Measurements from ENCODE around the gene CCDC82. TPM values are rescaled to one million over a fixed set of nuclear protein-coding genes. Genes with fewer than 3 reads are reported as not detected.
"Not testable (repeated sequence)": the region's sequence is repeated elsewhere in the genome, so short reads cannot be mapped to it uniquely, and the experiment has no call there.

The CCDC82 gene
- total RNA-seq, result 10 to 100 TPM; 28.5 to 41.1 TPM
- long read RNA-seq, donor 1, full-length matches to known transcripts, result 9 of 14 reads
- long read RNA-seq, donor 1, partial matches to known transcripts, result 1 of 14 reads
- long read RNA-seq, donor 1, other reads (novel, unspliced or antisense), result 4 of 14 reads
- long read RNA-seq, donor 2, partial matches to known transcripts, result 11 of 21 reads
- long read RNA-seq, donor 2, other reads (novel, unspliced or antisense), result 3 of 21 reads

DNA sequence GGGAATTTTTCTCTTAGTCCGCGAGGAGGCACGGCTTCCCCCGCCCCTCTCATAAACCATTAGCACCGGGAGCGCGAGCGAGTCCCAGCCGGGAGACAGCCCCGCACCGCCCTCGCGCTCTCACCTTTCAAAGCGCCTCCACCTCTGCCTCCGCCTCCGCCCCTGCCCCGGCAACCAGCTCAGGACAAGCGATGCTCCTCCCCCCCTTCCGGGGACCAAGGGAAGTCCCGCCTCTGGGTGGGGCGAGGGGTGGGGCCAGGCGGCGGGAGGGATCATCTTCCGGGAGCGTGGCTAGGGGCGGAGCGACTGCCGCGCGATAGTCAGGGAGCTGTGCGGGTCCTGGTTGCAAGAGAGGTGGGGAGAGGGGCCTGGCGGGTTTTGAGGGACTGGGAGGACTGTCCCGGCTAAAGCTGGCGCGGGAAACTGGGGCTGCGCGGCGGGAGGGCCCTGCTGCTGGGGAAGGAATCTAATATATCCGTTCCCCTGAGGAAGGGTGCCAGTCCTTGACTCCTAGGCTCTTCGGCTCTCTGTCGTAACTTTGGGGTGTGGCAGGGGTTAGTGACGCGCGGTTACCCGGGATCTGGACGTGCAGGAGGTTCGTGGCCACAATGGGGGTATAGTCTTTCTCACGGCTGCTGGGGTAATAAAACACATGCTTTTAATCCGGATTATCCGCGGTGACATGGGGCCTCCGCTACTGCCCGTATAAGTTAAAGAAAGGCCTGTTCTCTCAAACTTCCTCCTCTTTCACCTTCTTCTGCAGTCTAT, at the start of gene CCDC82, which contains the start of gene JRKL:
TSS of gene CCDC82 (minus strand) at position 193 of the 768 bp plus-strand sequence. CDS start 5,165 bp downstream, outside the sequence.
TSS of gene JRKL (plus strand) at position 294 of the 768 bp plus-strand sequence. CDS start 637 bp downstream, outside the sequence.
- DNase-seq (ENCODE audit: low spot score), result peak; percentile 98
- intact Hi-C loops (cut with DNase I), result loop anchor here in 1 of 2 donors (10.0 kb wide), 1 partner anchor 555 kb away; no protein-coding TSS in a partner anchor

DNA sequence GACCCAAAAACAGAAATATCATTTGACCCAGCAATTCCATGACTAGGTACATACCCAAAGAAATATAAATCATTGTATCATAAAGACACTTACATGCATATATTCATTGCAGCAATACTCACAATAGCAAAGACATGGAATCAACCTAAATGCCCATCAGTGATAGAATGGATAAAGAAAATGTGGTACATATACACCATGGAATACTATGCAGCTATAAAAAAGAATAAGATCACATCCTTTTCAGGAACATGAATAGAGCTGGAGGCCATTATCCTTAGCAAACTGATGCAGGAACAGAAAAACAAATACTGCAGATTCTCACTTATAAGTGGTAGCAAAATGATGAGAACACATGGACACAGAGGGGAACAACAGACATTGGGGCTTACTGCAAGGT, 42.9 kb upstream of the CCDC82 start:
- DNase-seq (ENCODE audit: low spot score); intact Hi-C loops (cut with DNase I): not testable (repeated sequence)

DNA sequence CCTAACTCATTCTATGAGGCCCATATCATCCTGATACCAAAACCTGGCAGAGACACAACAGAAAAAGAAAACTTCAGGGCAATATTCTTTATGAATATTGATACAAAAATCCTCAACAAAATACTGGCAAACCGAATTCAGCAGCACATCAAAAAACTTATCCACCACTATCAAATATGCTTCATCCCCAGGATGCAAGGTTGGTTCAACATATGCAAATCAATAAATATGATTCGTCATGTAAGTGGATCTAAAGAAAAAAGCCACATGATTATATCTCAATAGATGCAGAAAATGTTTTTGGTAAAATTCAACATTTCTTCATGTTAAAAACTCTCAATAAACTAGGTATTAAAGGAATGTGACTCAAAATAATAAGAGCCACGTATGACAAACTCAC, 41.0 kb upstream of the CCDC82 start:
- no peak for DNase-seq (ENCODE audit: low spot score)
- intact Hi-C loops (cut with DNase I), result no loop called here

DNA sequence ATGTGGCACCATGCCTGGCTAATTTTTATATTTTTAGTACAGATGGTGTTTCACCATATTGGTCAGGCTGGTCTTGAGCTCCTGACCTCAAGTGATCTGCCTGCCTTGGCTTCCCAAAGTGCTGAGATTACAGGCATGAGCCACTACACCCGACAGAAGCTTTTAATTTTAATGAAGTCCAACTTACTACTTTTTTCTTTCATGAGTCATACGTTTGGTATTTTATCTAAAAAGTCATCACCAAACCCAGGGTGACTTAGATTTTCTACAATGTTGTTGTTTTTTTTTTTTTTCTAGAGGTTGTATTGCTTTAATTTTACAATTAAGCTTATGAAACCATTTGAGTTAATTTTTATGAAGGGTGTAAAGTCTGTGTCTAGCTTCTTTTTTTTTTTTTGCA, 35.0 kb upstream of the CCDC82 start:
- intact Hi-C loops (cut with DNase I), result loop anchor here in 1 of 2 donors (10.0 kb wide), 1 partner anchor 1270 kb away; no protein-coding TSS in a partner anchor
- no peak for DNase-seq (ENCODE audit: low spot score)

DNA sequence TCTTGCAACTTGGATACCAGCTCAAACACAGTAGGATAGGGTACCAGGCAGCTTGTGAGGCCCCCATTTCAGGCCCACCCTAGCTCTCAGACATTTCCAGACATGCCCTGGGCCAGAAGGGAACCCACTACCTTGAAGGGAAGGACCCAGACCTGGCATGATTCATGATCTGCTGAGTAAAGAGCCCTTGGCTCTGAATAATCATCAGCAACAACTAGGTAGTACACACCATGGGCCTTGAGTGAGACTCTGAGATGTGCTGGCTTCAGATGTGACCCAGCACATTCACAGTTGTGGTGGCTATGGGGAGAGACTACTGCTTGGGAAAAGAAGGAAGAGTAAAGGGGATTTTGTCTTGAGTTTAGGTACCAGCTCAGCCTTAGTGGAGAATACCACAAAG, 23.7 kb upstream of the CCDC82 start:
- intact Hi-C loops (cut with DNase I), result no loop called here
- DNase-seq (ENCODE audit: low spot score), result no peak

DNA sequence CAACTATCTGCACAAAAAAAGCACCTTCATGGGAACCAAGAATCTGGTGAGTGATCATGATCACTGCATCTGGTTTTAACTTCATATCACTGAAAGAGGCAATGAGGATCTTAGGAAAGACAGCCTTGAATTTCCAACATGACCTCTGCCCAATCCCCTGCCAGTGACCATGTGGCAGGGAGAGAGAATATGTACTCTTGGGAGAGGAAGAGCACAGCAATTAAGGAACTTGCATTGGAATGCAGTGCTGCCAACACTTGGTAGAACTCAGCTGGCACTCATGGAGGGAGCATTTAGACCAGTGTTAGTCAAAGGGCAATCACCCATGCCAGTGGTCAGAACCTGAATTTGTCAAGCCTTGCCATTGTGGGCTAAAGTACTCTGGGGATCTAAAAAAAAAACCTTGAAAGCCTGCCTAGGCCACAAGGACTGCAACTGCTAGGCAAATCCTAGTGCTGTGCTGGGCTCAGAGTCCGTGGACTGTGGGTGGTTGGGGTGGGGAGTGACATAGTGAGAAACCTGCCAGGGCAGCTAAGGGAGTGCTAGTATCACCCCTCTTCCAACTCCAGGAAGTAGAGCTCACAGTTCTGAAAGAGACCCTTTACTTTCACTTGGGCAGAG, 23.2 kb upstream of the CCDC82 start:
- no peak for DNase-seq (ENCODE audit: low spot score)
- intact Hi-C loops (cut with DNase I), result no loop called here

DNA sequence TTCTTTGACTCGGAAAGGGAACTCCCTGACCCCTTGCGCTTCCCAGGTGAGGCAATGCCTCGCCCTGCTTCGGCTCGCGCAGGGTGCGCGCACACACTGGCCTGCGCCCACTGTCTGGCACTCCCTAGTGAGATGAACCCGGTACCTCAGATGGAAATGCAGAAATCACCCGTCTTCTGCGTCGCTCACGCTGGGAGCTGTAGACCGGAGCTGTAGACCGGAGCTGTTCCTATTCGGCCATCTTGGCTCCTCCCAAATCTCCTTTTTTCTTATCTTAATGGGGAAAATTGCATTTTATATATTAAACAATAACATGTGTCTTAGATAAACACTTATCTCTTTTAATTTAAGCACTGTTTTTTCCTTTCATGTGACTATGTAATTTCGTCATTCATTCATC, 21.7 kb upstream of the CCDC82 start:
- intact Hi-C loops (cut with DNase I); DNase-seq (ENCODE audit: low spot score): not testable (repeated sequence)

DNA sequence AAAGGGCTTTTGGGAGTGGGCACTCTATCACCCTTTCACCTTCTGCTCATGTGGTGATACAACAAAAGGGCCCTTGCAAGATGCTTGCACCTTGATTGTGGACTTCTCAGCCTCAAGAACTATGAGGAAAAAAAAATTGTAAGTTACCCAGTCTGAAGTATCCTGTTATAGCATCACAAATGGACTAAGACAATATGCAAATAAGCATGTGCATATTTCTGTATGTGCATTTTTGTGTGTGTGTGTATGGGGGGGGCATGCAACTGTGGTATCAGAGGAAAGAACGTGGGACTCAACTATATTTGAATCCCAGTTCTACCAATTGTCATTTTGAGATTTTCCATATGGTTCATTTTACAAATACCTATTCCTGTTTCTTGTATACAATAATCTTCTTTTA, 11.0 kb upstream of the CCDC82 start:
- intact Hi-C loops (cut with DNase I), result no loop called here
- no peak for DNase-seq (ENCODE audit: low spot score)

DNA sequence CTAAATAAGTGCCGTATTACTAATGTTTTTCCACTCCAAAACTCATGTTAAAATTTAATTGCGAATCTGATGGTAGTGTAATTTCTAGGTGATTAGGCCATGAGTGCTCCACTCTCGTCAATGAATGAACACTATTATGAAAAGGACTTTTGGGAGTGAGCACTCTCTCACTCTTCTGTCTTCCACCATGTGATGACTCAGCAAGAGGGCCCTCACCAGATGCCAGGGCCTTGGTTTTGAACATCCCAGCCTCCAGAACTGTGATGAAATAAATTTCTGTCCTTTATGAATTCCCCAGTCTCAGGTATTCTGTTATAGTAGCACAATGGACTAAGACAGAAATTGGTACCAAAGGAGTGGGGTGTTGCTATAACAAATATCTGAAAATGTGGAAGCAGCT, 8.2 kb upstream of the CCDC82 start:
- intact Hi-C loops (cut with DNase I), result loop anchor here in 1 of 2 donors (10.0 kb wide), 1 partner anchor 563 kb away; no protein-coding TSS in a partner anchor
- no peak for DNase-seq (ENCODE audit: low spot score)

DNA sequence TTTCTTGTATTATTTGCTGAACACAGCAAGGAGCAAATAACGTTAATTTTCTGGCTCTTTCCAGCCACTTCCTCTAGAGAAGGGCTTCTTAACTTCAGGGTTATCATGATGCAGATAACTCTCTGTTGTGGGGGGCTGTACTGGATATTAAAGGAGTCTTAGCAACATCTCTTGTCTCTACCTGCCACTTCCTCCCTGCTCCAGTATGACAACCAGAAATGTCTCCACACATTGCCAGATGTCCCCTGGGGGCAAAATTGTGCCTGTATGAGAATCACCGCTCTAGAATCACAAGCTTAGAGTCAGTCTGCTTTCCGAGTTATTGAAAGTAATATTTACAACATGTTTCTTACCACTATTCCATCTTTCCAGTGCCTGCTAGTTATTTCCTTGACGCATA, 6.9 kb upstream of the CCDC82 start:
- DNase-seq (ENCODE audit: low spot score), result no peak
- intact Hi-C loops (cut with DNase I), result loop anchor here in 1 of 2 donors (10.0 kb wide), 1 partner anchor 562 kb away; no protein-coding TSS in a partner anchor

DNA sequence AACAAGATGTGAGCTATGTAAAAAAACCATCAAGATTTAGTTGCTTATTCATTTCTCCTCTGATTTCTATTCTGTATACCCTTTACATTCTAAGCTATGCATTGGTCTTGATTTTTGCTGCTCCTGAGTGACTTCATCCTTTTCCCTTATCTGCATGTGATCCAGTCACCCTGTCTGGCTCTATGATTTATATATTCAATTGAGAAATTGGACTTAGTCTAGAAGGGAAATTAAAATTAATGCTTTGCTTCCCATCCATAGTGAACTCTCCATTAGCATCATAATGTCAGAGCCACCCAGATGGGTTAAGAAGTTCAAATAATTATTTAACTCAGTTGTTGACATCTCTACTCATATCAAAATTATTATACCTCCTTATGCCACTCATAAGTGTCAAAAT, 5.1 kb upstream of the CCDC82 start:
- intact Hi-C loops (cut with DNase I), result loop anchor here in 1 of 2 donors (10.0 kb wide), 1 partner anchor 560 kb away; no protein-coding TSS in a partner anchor
- no peak for DNase-seq (ENCODE audit: low spot score)

DNA sequence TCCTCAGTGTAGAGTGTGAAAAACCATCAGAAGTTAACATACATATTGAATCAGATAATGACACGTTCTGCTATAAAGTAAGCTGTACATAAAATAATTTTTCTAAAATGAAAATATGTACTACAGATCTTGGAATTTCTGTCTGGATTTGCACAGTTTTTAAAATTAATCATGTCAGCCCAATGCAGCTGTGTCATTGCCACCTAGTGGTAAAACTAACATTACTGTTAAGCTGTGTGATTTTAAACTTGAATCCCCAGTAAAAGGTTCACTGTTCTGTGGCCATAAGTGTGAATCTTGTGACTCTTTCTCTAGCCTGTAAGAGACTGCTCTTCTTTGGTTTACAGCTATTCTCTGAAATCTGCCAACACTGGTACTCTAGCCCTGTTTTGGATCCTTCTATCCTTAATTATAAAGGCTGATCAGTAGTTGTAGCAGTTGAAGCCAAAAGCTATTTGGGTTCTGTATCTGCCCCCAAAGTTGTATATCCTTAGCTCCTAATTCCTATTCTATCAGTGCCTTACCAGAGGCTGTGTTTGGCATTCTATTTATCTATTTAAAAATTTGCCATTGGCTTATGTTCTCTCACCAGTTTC, 4.1 kb upstream of the CCDC82 start:
- intact Hi-C loops (cut with DNase I), result loop anchor here in 1 of 2 donors (10.0 kb wide), 1 partner anchor 559 kb away; no protein-coding TSS in a partner anchor
- no peak for DNase-seq (ENCODE audit: low spot score)

DNA sequence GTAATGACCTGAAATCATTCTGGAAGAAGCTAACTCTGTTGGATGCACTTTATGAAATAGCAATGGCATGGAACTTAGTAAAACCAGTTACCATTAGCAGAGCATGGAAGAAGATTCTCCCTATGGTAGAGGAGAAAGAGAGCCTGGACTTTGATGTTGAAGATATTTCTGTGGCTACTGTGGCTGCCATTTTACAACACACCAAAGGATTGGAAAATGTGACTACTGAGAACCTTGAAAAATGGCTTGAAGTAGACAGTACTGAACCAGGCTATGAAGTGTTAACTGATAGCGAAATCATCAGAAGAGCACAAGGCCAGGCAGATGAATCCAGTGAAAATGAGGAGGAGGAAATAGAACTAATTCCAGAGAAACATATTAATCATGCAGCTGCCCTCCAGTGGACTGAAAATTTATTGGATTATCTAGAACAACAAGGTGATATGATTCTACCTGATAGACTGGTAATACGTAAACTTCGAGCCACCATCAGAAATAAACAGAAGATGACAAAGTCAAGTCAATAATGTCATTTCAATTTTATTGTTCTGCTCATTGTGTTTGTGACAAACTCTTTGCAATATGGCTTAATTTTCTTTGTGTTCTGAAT, 2.1 kb upstream of the CCDC82 start:
- intact Hi-C loops (cut with DNase I), result loop anchor here in 1 of 2 donors (10.0 kb wide), 1 partner anchor 557 kb away; no protein-coding TSS in a partner anchor
- no peak for DNase-seq (ENCODE audit: low spot score)

DNA sequence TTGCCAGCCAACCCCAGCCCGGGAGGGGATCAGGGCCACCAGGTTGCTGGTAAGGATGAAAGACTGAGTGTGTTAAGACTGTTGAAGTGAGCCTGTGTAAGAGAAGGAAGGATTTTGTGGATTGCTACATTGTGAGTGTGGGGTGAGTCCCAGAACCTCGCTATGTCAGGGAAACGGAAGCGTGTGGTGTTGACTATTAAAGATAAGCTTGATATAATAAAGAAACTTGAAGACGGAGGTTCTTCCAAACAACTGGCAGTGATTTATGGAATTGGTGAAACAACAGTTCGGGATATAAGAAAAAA, 728 bp upstream of the CCDC82 start:
- no peak for DNase-seq (ENCODE audit: low spot score)
- intact Hi-C loops (cut with DNase I), result loop anchor here in 1 of 2 donors (10.0 kb wide), 1 partner anchor 556 kb away; no protein-coding TSS in a partner anchor

DNA sequence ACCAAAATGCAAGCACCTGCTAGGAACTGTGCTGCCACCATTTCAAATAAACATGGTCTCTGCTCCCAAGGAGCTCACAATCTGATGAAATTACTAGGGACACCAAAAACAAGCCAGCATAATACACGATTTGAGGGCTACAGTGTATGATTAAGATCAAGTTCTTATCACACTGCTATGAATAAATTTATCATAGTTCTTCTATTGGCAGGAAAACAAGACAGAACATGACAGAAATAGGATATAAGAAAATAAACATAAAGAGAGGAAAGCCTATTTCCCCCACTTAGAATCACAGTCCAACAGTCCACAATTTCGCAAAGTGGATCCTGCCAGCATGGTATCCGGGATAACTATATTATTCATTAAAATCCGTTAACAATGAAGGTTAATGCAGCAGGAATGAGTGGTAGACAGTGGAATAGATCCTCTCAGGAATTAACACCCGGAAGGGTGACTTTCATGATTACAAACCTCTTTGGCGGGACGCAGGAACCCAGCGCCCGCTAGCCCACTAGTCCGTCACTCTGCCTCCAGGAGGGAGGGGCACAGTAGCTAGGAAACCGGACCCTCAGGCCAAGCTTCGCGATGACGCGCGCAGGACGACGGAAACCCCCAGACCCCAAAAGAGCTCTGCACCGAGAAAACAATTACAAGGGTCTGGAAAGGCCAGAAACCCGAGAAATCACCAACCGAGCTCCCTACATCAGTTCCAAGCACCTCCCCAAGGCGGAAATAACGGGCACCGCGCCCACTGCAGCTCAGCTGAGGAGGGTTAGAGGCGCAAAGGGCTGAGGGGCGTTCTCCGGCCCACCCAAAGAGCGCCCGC, 607 bp downstream of the CCDC82 start:
- DNase-seq (ENCODE audit: low spot score), result no peak
- intact Hi-C loops (cut with DNase I), result no loop called here

DNA sequence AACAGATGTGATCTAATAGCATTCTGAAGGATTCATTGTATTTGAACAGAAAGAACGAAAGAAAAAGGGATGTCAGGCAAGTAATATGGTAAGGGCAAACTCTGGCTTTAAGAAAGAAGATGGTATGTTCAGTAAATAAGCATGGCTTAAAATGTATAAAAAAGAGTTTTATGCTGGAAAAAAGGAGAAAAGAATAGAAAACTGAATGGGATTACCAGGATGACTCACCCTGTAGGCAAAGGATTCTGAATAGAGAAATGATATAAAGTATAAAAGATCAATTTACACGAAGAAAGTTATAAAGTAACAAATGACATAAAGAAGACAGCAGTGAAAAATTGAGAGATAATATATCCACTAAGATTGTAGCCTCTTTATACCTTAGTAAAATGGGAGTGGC, 4.5 kb downstream of the CCDC82 start:
- intact Hi-C loops (cut with DNase I), result no loop called here
- DNase-seq (ENCODE audit: low spot score), result no peak

DNA sequence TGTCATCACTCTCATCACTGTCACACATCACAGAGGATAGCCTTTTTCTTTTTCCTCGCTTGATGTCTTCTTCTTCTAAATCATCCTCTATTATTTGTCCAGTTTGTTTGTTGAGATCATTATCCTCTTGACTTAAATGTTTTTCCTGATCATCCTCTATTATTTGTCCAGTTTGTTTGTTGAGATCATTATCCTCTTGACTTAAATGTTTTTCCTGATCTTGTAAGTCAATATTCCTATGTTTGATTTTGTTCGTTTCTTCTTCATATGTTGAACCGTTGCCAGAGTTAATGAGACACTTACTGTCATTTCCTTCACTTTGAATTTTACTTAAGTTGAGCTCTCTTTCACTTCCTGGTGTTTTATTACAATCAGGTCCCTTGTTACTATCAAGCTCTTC, 5.6 kb downstream of the CCDC82 start:
- intact Hi-C loops (cut with DNase I), result no loop called here
- DNase-seq (ENCODE audit: low spot score), result no peak

DNA sequence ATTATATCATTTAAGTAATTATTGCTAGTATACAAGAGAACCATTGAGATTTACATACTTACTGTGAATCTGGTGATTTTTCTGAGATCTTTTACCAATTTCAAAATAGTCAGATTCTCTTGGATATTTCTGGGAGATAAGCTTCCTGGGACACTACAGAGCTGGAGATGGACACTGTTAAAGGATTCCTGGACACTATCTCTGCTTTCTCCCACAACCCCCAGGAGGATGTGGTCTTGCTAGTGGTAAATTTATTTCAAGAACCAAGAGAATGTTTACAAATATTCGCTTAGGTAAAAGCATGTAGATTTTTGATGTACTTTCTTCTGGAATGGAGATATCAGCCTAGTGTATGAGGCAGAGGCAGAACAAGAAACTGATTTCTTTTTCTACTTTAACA, 12.9 kb downstream of the CCDC82 start:
- intact Hi-C loops (cut with DNase I), result no loop called here
- DNase-seq (ENCODE audit: low spot score), result no peak

Data from posterior vena cava (tissue), 2 donors.